ENCODE measurements around the gene FRK. TPM values are rescaled to one million over a fixed set of nuclear protein-coding genes. Genes with fewer than 3 reads are reported as not detected.

FRK gene
- total RNA-seq, 2 experiments from 2014 or later = 0.04 to 0.07 TPM

DNA sequence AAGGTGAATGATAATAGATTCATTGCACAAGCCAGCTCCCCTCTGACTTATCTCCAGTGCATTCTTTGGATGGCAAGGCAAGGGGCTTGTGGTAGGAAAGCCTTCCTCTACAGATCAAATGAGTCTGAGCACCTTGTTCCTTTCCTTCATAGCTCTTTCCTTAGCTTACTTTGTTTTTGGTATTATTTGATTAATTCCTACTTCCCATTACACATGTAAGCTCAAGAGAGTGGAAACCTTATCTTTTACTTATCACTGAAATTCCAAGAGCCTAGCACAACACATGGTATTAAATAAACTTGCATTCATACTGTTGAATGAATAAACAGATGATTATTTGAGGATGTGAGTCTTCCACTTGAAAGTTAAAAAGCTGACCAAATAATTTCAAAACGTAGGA is 41.7 kb downstream of the FRK start:
- Mint-ChIP-seq H3K27ac (no peak overlapping the region), H3K36me3 (ENCODE audit: low read depth) (no peaks in the 10 kb centered on the region), H3K4me1 (ENCODE audit: low read depth) (no peaks in the 10 kb centered on the region), H3K27me3 (peaks cover 19% of the 10 kb centered on the region), H3K4me3 (no peak overlapping the region), H3K9me3 (no peaks in the 10 kb centered on the region)
- POLR2A ChIA-PET = no interaction called here
- CTCF ChIA-PET = interaction anchor here (0.7 to 0.9 kb wide), 2 partner anchors 10 to 42 kb away, joined by 3 read pairs; no protein-coding TSS in a partner anchor
- TF ChIP-seq, protein P1, sequence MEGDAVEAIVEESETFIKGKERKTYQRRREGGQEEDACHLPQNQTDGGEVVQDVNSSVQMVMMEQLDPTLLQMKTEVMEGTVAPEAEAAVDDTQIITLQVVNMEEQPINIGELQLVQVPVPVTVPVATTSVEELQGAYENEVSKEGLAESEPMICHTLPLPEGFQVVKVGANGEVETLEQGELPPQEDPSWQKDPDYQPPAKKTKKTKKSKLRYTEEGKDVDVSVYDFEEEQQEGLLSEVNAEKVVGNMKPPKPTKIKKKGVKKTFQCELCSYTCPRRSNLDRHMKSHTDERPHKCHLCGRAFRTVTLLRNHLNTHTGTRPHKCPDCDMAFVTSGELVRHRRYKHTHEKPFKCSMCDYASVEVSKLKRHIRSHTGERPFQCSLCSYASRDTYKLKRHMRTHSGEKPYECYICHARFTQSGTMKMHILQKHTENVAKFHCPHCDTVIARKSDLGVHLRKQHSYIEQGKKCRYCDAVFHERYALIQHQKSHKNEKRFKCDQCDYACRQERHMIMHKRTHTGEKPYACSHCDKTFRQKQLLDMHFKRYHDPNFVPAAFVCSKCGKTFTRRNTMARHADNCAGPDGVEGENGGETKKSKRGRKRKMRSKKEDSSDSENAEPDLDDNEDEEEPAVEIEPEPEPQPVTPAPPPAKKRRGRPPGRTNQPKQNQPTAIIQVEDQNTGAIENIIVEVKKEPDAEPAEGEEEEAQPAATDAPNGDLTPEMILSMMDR (IDR thresholded peaks at IDR 0.05) = no peak
- intact Hi-C loops (cut with micrococcal nuclease) = no loop called here
- DNase-seq (no peak), ATAC-seq (no peak)

DNA sequence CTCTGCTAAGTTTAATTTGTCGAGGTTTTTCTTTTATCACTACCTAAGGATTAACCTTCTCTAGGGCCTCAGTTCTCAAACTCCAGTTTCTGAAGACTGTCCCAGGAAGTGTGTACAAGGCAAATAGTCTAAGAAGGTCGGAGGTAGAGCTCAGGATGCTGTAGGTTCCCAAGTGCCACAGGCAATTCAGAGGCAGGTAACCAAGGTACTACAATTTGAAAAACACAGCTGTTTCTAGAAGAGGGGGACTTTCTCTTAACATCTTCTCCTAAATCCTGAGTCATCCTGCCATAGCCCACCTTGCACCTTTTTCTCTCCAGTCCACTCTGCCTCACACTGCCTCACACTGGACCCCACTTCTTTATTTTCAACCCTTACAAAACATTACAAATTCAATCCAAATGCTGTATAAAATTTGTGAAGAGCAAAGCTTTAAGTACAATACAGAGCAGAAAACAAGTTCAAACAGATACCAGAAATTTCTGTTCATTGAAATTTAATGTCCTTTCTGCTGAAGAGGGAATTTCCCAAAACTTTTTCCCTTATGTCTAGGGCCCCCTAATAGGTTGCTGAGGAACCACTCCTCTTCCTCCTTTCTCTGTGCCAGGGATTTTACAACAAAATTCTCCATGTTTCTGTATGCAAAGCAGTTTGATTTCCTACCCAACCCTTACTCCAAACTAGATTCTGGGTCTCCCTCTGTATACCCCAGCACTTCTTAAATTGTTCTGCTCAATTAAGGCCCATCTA is 43.0 kb downstream of the FRK start:
- TF ChIP-seq, protein P1 (IDR thresholded peaks at IDR 0.05) = no peak
- H3K27ac Mint-ChIP-seq = no peak overlapping the region
- intact Hi-C loops (cut with micrococcal nuclease) = no loop called here
- ChIA-PET POLR2A (no interaction called here), CTCF (interaction anchor here (0.9 to 1.2 kb wide), 4 partner anchors 9 to 94 kb away, joined by 3 read pairs; no protein-coding TSS in a partner anchor)
- no peaks in the 10 kb centered on the region for H3K9me3 Mint-ChIP-seq
- H3K27me3 Mint-ChIP-seq = peaks cover 21% of the 10 kb centered on the region
- H3K4me1 Mint-ChIP-seq (ENCODE audit: low read depth) = no peaks in the 10 kb centered on the region
- ATAC-seq (no peak), DNase-seq (no peak)
- no peaks in the 10 kb centered on the region for H3K36me3 Mint-ChIP-seq (ENCODE audit: low read depth)
- H3K4me3 Mint-ChIP-seq = no peak overlapping the region

DNA sequence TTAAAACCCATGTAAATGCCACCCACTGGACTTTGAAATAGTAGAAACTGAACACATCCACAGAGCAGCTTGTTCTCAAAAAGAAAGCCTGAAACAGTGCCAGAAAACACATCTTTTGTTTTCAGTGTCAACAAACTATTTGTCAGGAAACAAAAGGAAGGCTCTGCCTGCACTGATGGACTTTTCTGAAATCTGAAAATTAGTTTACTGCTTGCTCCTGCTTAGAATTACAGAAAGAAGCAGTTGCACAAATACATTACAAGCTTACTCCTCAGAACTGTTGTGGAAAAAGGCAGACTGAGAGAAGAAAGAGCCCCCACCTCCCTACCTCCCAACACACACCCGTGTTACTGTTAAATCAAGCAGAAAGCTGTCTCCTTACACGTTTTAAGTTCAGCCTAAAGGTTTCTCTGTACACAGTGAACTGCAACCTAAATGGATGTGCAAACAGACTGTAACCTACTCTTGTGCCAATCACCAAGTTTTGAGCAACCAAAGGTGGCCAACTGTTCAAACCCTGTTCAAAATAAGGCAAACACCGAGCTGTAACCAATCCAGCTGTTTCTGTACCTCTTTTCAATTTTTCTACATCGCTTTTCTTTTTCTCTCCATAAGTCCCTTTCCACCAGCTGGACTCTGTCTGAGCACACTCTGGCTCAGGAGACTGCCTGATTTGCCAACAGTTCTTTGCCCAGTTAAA is 43.7 kb downstream of the FRK start:
- ChIA-PET POLR2A (no interaction called here), CTCF (interaction anchor here (0.9 to 1.2 kb wide), 3 partner anchors 11 to 95 kb away, joined by 3 read pairs; no protein-coding TSS in a partner anchor)

DNA sequence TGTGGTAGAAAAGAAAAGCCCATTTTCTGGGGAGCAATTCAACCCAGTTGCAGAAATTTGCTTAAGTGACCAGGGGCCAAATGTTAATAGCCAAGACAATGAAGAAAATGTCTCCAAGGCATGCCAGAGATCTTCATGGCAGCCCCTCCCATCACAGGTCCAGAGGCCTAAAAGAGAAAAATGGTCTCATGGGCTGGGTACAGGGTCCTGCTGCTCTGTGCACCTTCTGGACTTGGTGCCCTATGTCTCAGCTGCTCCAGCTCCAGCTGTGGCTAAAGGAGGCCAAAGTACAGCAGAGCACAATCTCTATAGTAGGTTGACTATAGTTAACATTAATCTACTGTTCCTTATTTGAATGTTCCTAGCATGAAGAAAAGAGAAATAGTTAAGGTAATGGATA is 44.7 kb downstream of the FRK start:
- ATAC-seq (no peak), DNase-seq (no peak)
- peaks cover 9% of the 10 kb centered on the region for H3K4me1 Mint-ChIP-seq (ENCODE audit: low read depth)
- no peak overlapping the region for H3K4me3 Mint-ChIP-seq
- POLR2A ChIA-PET = no interaction called here
- H3K27ac Mint-ChIP-seq = no peak overlapping the region
- TF ChIP-seq, protein P1 (IDR thresholded peaks at IDR 0.05) = no peak
- CTCF ChIA-PET = no interaction called here
- no peaks in the 10 kb centered on the region for H3K9me3 Mint-ChIP-seq
- intact Hi-C loops (cut with micrococcal nuclease) = no loop called here
- no peaks in the 10 kb centered on the region for H3K36me3 Mint-ChIP-seq (ENCODE audit: low read depth)
- peaks cover 30% of the 10 kb centered on the region for H3K27me3 Mint-ChIP-seq

More for the DNA sequence above, 43.7 kb downstream of the FRK start:
- no peak for ATAC-seq
- TF ChIP-seq, protein P1 (IDR thresholded peaks at IDR 0.05) = no peak
- no peaks in the 10 kb centered on the region for H3K36me3 Mint-ChIP-seq (ENCODE audit: low read depth)
- DNase-seq = no peak
- H3K4me1 Mint-ChIP-seq (ENCODE audit: low read depth) = peaks cover 3% of the 10 kb centered on the region
- H3K9me3 Mint-ChIP-seq = no peaks in the 10 kb centered on the region
- H3K27ac Mint-ChIP-seq = no peak overlapping the region
- intact Hi-C loops (cut with micrococcal nuclease) = no loop called here
- peaks cover 26% of the 10 kb centered on the region for H3K27me3 Mint-ChIP-seq
- no peak overlapping the region for H3K4me3 Mint-ChIP-seq

DNA sequence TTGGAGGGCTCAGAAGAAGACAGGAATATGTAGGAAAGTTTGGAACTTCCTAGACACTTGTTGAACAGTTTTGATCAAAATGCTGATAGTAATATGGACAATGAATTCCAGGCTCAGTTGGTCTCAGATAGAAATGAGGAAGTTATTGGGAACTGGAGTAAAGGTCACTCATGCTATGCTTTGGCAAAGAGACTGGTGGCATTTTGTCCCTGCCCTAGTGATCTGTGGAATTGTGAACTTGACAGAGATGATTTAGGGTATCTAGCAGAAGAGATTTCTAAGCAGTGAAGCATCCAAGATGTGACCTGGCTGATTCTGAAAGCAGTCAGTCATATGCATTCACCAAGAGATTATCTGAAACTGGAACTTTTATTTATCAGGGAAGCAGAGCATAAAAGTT is 45.1 kb downstream of the FRK start:
- Mint-ChIP-seq H3K36me3 (ENCODE audit: low read depth) (no peaks in the 10 kb centered on the region), H3K4me1 (ENCODE audit: low read depth) (peaks cover 9% of the 10 kb centered on the region), H3K4me3 (no peak overlapping the region), H3K9me3 (no peaks in the 10 kb centered on the region), H3K27ac (no peak overlapping the region), H3K27me3 (peaks cover 30% of the 10 kb centered on the region)
- CTCF ChIA-PET = interaction anchor here (2.6 kb wide), 1 partner anchor 82 kb away, joined by 11 read pairs; no protein-coding TSS in a partner anchor
- no peak for DNase-seq
- ATAC-seq = no peak
- POLR2A ChIA-PET = no interaction called here
- TF ChIP-seq, protein P1 (IDR thresholded peaks at IDR 0.05) = no peak
- intact Hi-C loops (cut with micrococcal nuclease) = no loop called here

Measured in activated CD8-positive, alpha-beta T cell treated with anti-CD3 and anti-CD28 coated beads for 36 hours (primary cell).